NCI-H460 (cell line): ENCODE measurements around the gene PRKCQ. TPM values are rescaled to one million over a fixed set of nuclear protein-coding genes. Genes with fewer than 3 reads are reported as not detected.

Experiments used
- DNase-seq: peaks from one replicate; pipeline ENCODE4 v3.0.0-alpha.2; 2016; ENCODE audit warnings: low read depth; ENCODE audit errors: extremely low read depth
- total RNA-seq: library from RNA; depleted of rRNA; stranded (reverse); fragments of >200 nt; shearing (Covaris generic); gene quantifications from 2 replicates; pipeline ENCODE4 v1.2.3, GENCODE V29; 2014

The PRKCQ gene
- total RNA-seq, 1 experiment from 2014 or later: 0.22 TPM

GRCh38 chr10:6570893-6571292 is 9.2 kb downstream of the PRKCQ start:
- DNase-seq: no peak

DNA sequence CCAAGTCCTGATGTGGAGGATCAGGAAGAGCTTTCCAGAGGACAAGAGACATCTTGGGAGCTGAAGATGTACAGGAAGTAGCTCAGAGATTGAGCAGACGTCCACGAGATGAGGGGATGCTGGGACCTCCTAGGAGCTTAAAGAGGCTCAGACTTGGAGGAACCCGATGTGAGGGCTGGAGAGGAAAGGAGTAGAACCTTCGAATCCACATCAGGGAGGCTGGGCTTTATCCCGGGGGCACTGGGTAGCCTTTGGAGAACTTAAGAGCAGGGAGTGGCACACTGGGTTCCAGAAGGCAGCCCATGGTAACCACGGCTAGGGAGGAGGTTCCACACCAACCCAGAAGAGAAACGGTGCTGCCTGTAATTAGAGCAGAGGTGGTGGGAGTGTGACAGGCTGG is 10.8 kb downstream of the PRKCQ start:
- no peak for DNase-seq

GRCh38 chr10:6567884-6568283 is 12.2 kb downstream of the PRKCQ start:
- DNase-seq: no peak

- no peak for DNase-seq
Observed at GRCh38 chr10:6567203-6567703, 12.8 kb downstream of the PRKCQ start.

- no peak for DNase-seq
Observed at GRCh38 chr10:6565588-6565987, 14.5 kb downstream of the PRKCQ start.

DNA sequence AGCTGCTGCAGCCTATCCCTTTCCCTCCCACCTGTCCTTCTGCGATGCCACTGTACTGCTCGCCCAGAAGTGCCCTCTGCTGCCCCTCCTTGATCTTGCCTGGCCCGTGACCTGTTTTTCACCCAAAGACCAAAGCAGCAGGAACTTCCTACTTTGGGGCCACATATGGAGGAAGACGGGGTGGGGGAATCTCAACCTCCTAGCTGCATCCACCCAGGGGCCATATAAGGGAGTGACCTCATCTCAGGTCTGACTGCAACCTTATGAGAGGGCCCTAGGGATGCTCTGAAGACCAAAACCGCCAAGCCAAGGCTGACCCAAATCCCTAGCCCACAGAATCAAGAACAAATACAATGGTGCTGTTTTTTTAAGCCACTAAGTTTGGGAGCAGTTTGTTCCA is 15.7 kb downstream of the PRKCQ start:
- no peak for DNase-seq

DNA sequence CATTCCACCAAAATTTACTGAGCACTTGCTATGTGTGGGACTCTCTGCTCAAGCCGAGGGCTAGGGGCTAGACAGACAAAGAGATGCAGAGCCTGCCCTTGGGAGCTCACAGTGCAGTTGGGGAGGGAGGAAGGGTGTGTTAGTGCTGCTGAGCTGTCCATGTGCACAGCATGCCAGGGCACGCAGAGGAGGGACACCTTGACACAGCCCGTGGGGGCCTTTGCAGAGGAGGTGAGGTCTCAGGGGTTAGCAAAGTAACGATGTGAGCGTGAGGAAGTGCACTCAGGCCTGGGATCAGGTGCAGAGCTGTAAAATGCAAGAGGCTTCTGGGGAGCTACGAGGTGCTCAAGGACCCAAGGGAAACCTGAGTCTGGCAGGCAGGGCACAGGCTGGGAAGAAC is 16.3 kb downstream of the PRKCQ start:
- no peak for DNase-seq

- DNase-seq: no peak
Observed at GRCh38 chr10:6563075-6563474, 17.0 kb downstream of the PRKCQ start.

GRCh38 chr10:6562221-6562620 is 17.9 kb downstream of the PRKCQ start:
- no peak for DNase-seq

DNA sequence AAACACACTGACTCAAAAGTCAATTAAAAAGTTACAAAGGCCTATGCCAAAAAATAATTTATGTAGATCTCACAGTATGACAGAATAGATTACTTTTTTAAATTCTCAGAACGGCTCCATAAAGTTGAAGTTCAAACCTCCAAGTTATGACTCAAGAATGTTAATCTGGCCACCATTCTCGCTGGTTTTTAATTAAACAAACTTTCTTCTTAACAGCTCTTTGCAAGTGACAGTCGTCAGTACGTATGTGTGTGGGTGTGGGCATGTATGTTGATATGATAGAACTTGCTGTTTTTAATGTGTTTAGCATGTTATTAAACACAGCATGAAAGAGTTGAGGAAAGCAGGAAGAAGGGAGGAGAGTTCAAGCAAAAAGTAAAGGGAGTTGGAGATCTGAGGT is 18.5 kb downstream of the PRKCQ start:
- DNase-seq: no peak

- no peak for DNase-seq
Observed at GRCh38 chr10:6558759-6559461, 21.2 kb downstream of the PRKCQ start.

DNA sequence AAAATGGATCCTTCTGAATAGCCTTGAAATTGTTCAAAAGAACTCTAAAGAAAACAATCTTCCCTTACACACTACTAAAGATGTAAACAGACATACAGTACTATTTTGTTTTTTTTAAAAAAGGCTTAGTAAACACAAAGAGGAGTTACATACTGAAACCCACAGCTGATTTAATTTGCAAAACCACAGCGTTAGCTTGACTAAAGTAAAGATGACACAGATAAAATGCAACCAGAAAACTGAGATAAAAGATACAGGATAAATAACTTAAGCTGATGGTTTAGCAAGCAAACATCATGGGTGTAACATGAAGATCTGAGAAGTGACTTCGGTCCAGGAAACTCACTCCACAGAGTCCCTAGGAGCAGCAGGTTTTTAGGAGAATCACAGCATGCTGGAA is 21.8 kb downstream of the PRKCQ start:
- DNase-seq: no peak

GRCh38 chr10:6553937-6554336 is 26.1 kb downstream of the PRKCQ start:
- no peak for DNase-seq

GRCh38 chr10:6543431-6544005 is 36.6 kb downstream of the PRKCQ start:
- DNase-seq: no peak

DNA sequence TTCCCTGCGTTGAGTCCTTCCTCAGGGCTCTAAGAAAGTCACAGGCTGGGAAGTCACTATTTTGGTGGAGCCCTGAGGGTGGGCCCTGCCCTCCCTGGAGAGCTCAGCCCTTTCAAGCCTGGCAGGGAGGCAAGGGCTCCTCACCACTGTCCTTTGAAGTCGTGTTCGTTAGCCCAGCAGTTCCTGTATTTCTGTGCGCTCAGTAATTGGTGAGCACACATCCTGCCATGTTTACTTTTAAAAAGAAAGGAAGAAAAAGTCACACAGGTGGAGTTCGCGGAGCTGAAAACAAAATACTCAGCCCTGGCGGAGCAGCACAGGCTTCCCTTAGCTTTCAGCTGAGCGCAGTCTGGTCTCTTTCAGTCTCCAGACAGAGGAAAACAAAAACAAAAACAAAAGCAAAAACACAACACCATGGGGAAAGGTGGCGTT is 37.1 kb downstream of the PRKCQ start:
- DNase-seq: no peak

DNA sequence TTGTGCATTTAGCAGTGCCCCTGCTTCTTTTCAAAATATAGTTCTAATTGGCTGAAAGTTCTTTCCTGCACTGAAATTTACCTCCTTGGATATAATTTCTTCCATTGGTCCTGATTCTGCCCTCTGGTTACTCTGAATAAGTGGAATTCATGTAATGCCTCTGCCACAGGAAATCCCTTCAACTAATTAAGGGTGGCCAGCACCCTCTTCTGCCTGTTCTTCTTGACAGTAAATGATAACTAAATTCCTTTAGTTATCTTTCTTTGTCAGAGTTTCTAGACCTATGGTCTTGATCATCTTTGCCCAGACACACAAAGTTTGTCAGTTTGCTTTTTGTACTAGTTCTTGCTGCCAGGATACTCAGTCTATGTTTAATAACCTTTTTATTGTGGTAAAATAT is 40.2 kb downstream of the PRKCQ start:
- no peak for DNase-seq

- no peak for DNase-seq
Observed at GRCh38 chr10:6537770-6538169, 42.3 kb downstream of the PRKCQ start.

DNA sequence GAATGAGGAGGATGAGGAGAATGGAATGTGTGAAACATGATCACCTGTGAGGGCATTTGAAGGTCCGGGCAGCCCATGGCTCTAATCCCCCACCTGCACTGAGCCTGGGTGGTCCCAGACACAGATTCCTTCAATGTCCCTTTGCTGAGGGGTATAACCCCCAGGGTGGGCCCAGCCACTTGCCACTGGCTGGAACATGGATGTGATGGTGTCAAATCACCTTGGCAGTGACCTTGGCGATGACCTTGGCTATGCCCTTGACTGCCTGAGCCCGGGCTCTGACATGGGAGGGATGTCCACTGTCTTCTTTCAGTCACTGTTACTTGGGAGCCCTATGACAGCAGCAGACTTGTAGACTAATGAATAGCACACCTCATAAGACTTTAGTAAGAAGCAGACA is 44.0 kb downstream of the PRKCQ start:
- no peak for DNase-seq

DNA sequence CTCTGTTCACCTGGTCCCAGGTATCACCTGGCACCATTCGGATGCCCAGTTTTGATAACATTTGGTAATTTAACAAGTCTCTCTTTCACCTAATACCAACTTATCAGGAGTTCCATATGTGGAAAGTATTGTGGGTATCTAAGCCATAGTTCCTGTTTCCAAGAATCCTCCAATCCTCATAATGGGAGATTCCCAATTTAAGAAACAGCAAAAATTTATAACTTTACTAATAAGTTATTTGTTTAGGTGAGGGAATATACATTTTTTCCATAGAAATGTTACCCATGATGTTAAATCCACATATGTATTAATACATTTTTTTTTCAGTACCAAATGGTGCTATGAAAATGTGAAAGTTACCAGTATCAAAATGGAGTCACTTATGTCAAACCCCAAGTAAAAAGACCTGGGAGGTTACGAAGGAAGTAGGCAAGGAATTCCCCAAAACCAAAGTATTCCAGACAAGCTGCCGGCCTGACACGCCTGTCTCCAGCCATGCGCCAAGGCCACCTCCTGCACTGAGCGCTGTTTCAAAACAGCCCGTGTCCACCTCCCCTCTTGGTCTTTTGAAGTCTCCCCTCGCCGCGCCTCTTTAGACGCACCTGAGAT is 44.8 kb downstream of the PRKCQ start:
- no peak for DNase-seq

- no peak for DNase-seq
Observed at GRCh38 chr10:6532321-6532720, 47.8 kb downstream of the PRKCQ start.

GRCh38 chr10:6530966-6531365 is 49.1 kb downstream of the PRKCQ start:
- no peak for DNase-seq

- no peak for DNase-seq
Observed at GRCh38 chr10:6530211-6530840, 49.8 kb downstream of the PRKCQ start.
